ENCODE results near the gene DIS3L2.

The DIS3L2 gene

DNA sequence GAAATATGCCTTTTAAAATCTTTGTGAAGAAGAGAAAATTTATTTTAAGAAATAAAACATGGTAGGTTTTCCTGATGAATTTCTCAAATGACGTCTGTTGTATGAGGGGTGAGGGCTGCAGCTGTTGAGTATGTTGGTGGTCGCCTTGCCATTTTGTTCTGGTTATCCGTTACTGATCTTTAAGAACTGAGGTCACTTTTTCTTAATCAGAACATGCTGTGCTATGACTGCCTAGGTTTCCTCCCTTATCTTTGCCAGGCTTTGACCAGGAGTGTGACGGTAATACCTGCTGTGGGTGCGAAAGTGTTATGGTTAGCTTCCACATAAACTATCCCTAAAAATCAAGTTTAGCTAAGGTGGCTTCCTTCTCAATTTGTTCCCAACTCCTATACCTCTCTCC is 176.9 kb downstream of the DIS3L2 start:
- peaks cover under 1% of the 10 kb centered on the region; the same call in 1 of the 2 replicates for H3K36me3 ChIP-seq (ENCODE audit: insufficient read depth, low read length)
- H3K27me3 ChIP-seq (ENCODE audit: insufficient read depth, low read length, poor library complexity, severe bottlenecking): no peaks in the 10 kb centered on the region
- no peak overlapping the region for H3K4me3 ChIP-seq (ENCODE audit: low read length, poor library complexity, severe bottlenecking)
- H3K9ac ChIP-seq (ENCODE audit: low read depth, low read length, poor library complexity, severe bottlenecking): no peak overlapping the region
- TF ChIP-seq EZH2phosphoT487 (IDR thresholded peaks at IDR 0.05; ENCODE audit: borderline replicate concordance): no peak
- TF ChIP-seq, protein P1, sequence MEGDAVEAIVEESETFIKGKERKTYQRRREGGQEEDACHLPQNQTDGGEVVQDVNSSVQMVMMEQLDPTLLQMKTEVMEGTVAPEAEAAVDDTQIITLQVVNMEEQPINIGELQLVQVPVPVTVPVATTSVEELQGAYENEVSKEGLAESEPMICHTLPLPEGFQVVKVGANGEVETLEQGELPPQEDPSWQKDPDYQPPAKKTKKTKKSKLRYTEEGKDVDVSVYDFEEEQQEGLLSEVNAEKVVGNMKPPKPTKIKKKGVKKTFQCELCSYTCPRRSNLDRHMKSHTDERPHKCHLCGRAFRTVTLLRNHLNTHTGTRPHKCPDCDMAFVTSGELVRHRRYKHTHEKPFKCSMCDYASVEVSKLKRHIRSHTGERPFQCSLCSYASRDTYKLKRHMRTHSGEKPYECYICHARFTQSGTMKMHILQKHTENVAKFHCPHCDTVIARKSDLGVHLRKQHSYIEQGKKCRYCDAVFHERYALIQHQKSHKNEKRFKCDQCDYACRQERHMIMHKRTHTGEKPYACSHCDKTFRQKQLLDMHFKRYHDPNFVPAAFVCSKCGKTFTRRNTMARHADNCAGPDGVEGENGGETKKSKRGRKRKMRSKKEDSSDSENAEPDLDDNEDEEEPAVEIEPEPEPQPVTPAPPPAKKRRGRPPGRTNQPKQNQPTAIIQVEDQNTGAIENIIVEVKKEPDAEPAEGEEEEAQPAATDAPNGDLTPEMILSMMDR (conservative IDR thresholded peaks at IDR 0.05; ENCODE audit: low read length): no peak
- H3K9me3 ChIP-seq (ENCODE audit: insufficient read depth, low read depth, low read length): no peaks in the 10 kb centered on the region
- no peak overlapping the region for H2AFZ ChIP-seq (ENCODE audit: low read length)
- no peaks in the 10 kb centered on the region for H3K9me2 ChIP-seq (replicated peaks; ENCODE audit: low read depth, low read length)
- H4K20me1 ChIP-seq (ENCODE audit: insufficient read depth, low read length, poor library complexity, severe bottlenecking): no peaks in the 10 kb centered on the region
- no peaks in the 10 kb centered on the region for H3F3A ChIP-seq (ENCODE audit: low read depth)
- no peak overlapping the region for H3K4me2 ChIP-seq (ENCODE audit: low read depth, low read length, poor library complexity, severe bottlenecking)
- no peaks in the 10 kb centered on the region for H3K79me2 ChIP-seq (ENCODE audit: insufficient read depth, low read length)
- peaks cover 18% of the 10 kb centered on the region for H3K4me1 ChIP-seq (ENCODE audit: insufficient read depth, low read length, poor library complexity, severe bottlenecking)

DNA sequence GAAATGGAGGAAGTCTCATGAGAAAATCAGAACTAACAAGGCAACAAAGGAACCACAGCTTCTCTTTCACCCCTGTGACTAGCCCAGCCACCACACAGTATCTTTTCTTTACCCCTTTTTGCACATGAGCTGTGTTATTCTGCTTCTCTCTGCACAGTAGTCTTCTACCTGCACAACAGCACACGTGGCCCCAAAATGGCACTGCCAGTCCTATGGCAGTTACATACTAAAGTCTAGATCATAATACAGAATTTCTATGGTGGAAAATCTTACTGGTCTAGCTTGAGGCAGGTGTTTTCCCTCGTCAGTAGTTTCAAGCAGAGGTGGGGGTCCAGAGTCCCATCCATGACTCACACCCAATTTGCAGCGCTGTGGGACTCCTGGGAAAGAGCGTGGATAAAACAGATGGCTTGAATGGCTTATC is 177.7 kb downstream of the DIS3L2 start:
- Histone ChIP-seq H3K27me3 (ENCODE audit: insufficient read depth, low read length, poor library complexity, severe bottlenecking) (no peaks in the 10 kb centered on the region), H3K9me3 (ENCODE audit: insufficient read depth, low read depth, low read length) (no peaks in the 10 kb centered on the region), H3K79me2 (ENCODE audit: insufficient read depth, low read length) (no peaks in the 10 kb centered on the region), H2AFZ (ENCODE audit: low read length) (no peak overlapping the region), H3K9me2 (replicated peaks; ENCODE audit: low read depth, low read length) (no peaks in the 10 kb centered on the region), H3F3A (ENCODE audit: low read depth) (no peaks in the 10 kb centered on the region), H3K4me2 (ENCODE audit: low read depth, low read length, poor library complexity, severe bottlenecking) (peak overlapping the region; percentile 41), H4K20me1 (ENCODE audit: insufficient read depth, low read length, poor library complexity, severe bottlenecking) (no peaks in the 10 kb centered on the region), H3K36me3 (ENCODE audit: insufficient read depth, low read length) (no peaks in the 10 kb centered on the region), H3K4me3 (ENCODE audit: low read length, poor library complexity, severe bottlenecking) (no peak overlapping the region), H3K9ac (ENCODE audit: low read depth, low read length, poor library complexity, severe bottlenecking) (no peak overlapping the region), H3K4me1 (ENCODE audit: insufficient read depth, low read length, poor library complexity, severe bottlenecking) (peaks cover 18% of the 10 kb centered on the region)
- TF ChIP-seq, protein P1 (conservative IDR thresholded peaks at IDR 0.05; ENCODE audit: low read length): no peak
- no peak for TF ChIP-seq EZH2phosphoT487 (IDR thresholded peaks at IDR 0.05; ENCODE audit: borderline replicate concordance)

DNA sequence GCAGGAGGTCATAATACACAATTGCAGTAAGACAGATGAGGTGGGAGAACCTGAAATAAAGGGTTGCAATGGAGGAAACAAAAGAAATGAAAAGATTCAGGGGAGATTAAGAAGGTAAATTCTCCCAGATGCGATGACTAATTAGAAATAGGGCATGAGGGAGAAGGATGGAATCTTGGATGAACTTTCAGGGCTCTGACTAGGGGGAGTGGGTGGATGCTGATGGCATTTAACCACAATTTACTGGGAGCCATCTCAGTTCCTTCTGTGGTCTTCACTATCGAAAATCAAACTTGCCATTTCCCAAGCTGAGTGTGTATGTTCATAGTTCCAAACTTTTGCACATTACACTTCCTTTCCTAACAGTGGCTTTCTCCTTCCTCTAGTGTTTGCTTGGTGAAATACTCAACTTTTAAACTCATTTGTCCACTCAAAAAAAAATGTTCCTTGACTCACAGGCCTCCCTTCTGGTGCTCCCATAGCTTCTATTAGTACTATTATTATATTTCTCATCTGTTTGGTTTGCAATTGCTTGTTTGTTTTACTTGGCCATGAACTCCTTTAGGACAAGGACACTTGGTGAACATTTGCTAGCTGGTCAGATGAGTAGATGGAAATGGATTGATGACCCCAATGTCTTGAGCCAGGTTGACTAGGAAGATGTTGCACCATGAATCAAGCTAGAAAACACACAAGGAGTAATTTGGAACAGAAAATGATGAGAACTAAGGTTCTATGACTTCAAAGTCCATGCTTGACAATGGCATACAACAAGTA is 178.5 kb downstream of the DIS3L2 start:
- Histone ChIP-seq H3K79me2 (ENCODE audit: insufficient read depth, low read length) (no peaks in the 10 kb centered on the region), H3K4me3 (ENCODE audit: low read length, poor library complexity, severe bottlenecking) (no peak overlapping the region), H3K4me1 (ENCODE audit: insufficient read depth, low read length, poor library complexity, severe bottlenecking) (peaks cover 18% of the 10 kb centered on the region), H3K9me2 (replicated peaks; ENCODE audit: low read depth, low read length) (no peaks in the 10 kb centered on the region), H3K4me2 (ENCODE audit: low read depth, low read length, poor library complexity, severe bottlenecking) (no peak overlapping the region), H3K9ac (ENCODE audit: low read depth, low read length, poor library complexity, severe bottlenecking) (no peak overlapping the region), H2AFZ (ENCODE audit: low read length) (no peak overlapping the region), H4K20me1 (ENCODE audit: insufficient read depth, low read length, poor library complexity, severe bottlenecking) (no peaks in the 10 kb centered on the region), H3K36me3 (ENCODE audit: insufficient read depth, low read length) (no peaks in the 10 kb centered on the region), H3K9me3 (ENCODE audit: insufficient read depth, low read depth, low read length) (no peaks in the 10 kb centered on the region), H3F3A (ENCODE audit: low read depth) (no peaks in the 10 kb centered on the region), H3K27me3 (ENCODE audit: insufficient read depth, low read length, poor library complexity, severe bottlenecking) (no peaks in the 10 kb centered on the region)
- TF ChIP-seq EZH2phosphoT487 (IDR thresholded peaks at IDR 0.05; ENCODE audit: borderline replicate concordance): no peak
- TF ChIP-seq, protein P1 (conservative IDR thresholded peaks at IDR 0.05; ENCODE audit: low read length): no peak
